ENCODE measurements around the gene SOD1. TPM values are rescaled to one million over a fixed set of nuclear protein-coding genes. Genes with fewer than 3 reads are reported as not detected.
"Not testable (repeated sequence)": the region's sequence is repeated elsewhere in the genome, so short reads cannot be mapped to it uniquely, and the experiment has no call there.

SOD1 gene
- total RNA-seq, 4 donors from 2014 or later = 219 to 337 (median 248) TPM

GRCh38 chr21:31641416-31641922, 18.0 kb upstream of the SOD1 start:
- Histone ChIP-seq H3K36me3 (no peaks in the 10 kb centered on the region), H3K27me3 (no peaks in the 10 kb centered on the region), H3K4me3 (no peak overlapping the region), H3K4me1 (no peaks in the 10 kb centered on the region), H3K27ac (no peak overlapping the region), H3K9me3 (peaks cover 0 to 9% (median 0%) of the 10 kb centered on the region in 3 donors)
- TF ChIP-seq POLR2A (IDR thresholded peaks at IDR 0.05) (no peak), CTCF (IDR thresholded peaks at IDR 0.05) (no peak), POLR2AphosphoS5 (IDR thresholded peaks at IDR 0.05) (no peak), EP300 (IDR thresholded peaks at IDR 0.05) (no peak)
- WGBS, 2 donors (ENCODE audit: low coverage in 1 of 2) = 80 to 89% methylated on average over 1 to 7 of the region's 12 CpGs
- ATAC-seq = no peak

GRCh38 chr21:31644643-31645042, 14.8 kb upstream of the SOD1 start:
- Histone ChIP-seq H3K27ac (no peak overlapping the region), H3K36me3 (no peaks in the 10 kb centered on the region), H3K9me3 (no peaks in the 10 kb centered on the region), H3K27me3 (no peaks in the 10 kb centered on the region), H3K4me3 (no peak overlapping the region), H3K4me1 (no peaks in the 10 kb centered on the region)
- 62 to 71% methylated on average over 4 of the region's 4 CpGs for WGBS, 2 donors (ENCODE audit: low coverage in 1 of 2)
- ATAC-seq = no peak
- no peak for TF ChIP-seq POLR2AphosphoS5 (IDR thresholded peaks at IDR 0.05)
- no peak for TF ChIP-seq EP300 (IDR thresholded peaks at IDR 0.05)
- TF ChIP-seq POLR2A (IDR thresholded peaks at IDR 0.05) = no peak
- no peak for TF ChIP-seq CTCF (IDR thresholded peaks at IDR 0.05)

GRCh38 chr21:31647650-31648049, 11.8 kb upstream of the SOD1 start:
- Histone ChIP-seq H3K27me3 (no peaks in the 10 kb centered on the region), H3K9me3 (no peaks in the 10 kb centered on the region), H3K27ac (no peak overlapping the region), H3K4me1 (no peaks in the 10 kb centered on the region), H3K4me3 (no peak overlapping the region), H3K36me3 (no peaks in the 10 kb centered on the region)
- WGBS, 2 donors (ENCODE audit: low coverage in 1 of 2) = 82 to 93% methylated on average over 2 to 3 of the region's 3 CpGs
- ATAC-seq = no peak
- TF ChIP-seq EP300 (IDR thresholded peaks at IDR 0.05) (no peak), POLR2AphosphoS5 (IDR thresholded peaks at IDR 0.05) (no peak), CTCF (IDR thresholded peaks at IDR 0.05) (no peak), POLR2A (IDR thresholded peaks at IDR 0.05) (no peak)

- no peaks in the 10 kb centered on the region for H3K9me3 ChIP-seq
- no peak overlapping the region for H3K27ac ChIP-seq
- H3K4me3 ChIP-seq = no peak overlapping the region
- no peak for TF ChIP-seq EP300 (IDR thresholded peaks at IDR 0.05)
- TF ChIP-seq POLR2A (IDR thresholded peaks at IDR 0.05) = no peak
- no peak for TF ChIP-seq CTCF (IDR thresholded peaks at IDR 0.05)
- TF ChIP-seq POLR2AphosphoS5 (IDR thresholded peaks at IDR 0.05) = no peak
- H3K4me1 ChIP-seq = no peaks in the 10 kb centered on the region
- WGBS, 2 donors (ENCODE audit: low coverage in 1 of 2) = 87 to 92% methylated on average over 3 of the region's 3 CpGs
- no peaks in the 10 kb centered on the region for H3K36me3 ChIP-seq
- no peaks in the 10 kb centered on the region for H3K27me3 ChIP-seq
- ATAC-seq = no peak
Measured at GRCh38 chr21:31650930-31651329, 8.6 kb upstream of the SOD1 start.

- ATAC-seq, H3K9me3 ChIP-seq, H3K4me3 ChIP-seq, H3K27me3 ChIP-seq, H3K27ac ChIP-seq, H3K4me1 ChIP-seq, H3K36me3 ChIP-seq: not testable (repeated sequence)
- WGBS, 2 donors (ENCODE audit: low coverage in 1 of 2) = no CpG with 5 or more reads among the region's 4 CpGs
Measured at GRCh38 chr21:31651491-31651890, 8.0 kb upstream of the SOD1 start.

Data from gastroesophageal sphincter (tissue), 4 donors.